ENCODE data around the gene TCF21.
"Not testable (repeated sequence)": the region's sequence is repeated elsewhere in the genome, so short reads cannot be mapped to it uniquely, and the experiment has no call there.

Gene TCF21

DNA sequence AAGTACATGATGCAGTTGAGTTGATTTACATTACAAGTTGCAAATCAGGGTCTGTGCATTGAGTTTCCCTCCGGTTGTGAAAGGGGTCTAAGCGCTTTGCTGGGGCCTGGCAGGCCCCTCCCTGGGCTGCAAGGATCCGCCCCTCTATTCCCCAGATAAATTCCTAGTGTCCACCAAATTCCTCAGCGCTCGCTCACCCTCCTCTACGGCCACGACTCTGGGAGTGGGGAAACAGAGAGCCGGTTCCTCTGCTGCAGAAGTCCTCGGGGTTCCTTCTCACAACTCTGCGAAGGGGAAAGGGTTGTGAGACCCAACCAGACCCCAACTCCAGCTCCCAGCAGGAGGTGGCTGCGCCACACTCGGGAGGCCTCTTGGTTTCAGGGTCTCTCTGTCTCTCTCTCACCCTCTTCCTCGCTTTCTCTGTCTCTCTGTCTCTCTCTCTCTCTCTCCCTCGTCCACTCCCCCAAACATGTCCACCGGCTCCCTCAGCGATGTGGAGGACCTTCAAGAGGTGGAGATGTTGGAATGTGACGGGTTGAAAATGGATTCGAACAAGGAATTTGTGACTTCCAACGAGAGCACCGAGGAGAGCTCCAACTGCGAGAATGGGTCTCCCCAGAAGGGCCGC is at the start of gene TCF21:
Gene TCF21, plus strand, starts transcription at position 185 of the 628 bp plus-strand sequence. Its CDS starts 285 bp downstream, at position 470.
- DNase-seq: no peak

DNA sequence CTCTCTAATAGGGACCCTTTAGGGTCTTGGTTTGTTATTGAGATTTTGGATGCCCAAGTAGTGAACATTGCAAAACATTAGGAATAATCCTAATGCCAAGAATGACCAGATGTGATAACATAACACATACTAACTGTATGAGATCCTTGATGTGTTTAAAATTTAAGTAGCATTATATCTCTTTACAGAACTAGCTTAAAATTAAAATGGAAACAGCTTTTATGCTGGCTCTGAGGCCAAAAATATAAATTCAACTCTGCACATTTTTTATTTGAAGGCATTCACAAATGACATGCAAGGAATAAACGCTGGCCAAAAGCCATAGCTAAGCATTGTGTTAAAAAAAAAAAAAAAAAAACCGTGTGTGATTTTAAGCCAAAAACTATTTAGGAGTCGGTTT is 47.7 kb upstream of the TCF21 start:
- no peak for DNase-seq

DNA sequence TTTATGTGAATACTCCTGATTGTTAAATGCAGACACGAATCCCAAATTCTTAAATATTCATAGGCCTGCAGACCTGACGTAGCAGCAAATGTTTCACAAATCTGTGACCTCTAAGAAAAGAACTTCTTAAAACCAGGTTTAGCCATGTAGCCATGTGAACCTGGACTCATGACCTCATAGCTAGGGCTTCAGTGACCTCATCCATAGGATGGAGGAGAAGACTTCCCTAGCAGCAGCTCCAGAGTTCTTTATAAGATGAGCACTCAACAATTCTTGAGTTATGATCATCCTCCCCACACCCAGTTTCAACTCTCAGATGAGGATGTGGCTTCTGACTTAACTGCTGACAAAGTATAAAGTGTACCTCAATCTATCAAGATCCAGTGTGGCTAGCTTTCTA is 45.8 kb upstream of the TCF21 start:
- no peak for DNase-seq

DNA sequence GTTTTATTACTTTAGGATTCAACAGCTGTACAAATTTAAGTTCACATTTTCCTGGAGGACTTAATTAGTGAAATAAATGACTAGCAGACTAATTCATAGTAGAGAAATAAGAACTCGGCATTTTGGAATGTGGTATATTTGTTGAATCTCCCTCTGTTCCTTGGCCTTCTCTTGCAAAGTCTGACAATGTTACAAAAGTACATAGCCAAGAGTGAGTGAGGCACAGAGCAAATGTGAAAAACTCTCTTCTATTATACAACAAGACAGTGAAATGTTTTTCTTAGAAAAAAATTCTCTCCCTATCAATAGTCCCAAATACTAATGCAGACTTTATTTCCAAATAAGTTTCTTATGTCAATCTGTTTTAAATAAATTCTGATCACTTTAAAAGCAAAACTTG is 44.2 kb upstream of the TCF21 start:
- DNase-seq: no peak

DNA sequence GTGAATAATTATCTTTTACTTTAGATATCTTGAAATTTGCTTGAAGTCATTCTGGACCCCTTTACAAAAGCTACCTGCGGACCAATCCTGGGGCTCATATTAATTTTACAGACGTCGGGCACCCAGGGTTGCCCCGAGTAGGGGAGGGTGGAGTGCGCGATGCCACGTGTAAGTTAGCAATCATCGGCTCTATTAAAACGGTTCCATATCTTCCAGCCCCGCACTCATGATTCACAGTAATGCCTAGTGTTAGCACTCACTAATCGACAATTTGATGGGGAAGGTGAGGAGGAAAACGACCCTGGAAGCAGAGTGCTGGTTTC is 34.9 kb upstream of the TCF21 start:
- DNase-seq: no peak

DNA sequence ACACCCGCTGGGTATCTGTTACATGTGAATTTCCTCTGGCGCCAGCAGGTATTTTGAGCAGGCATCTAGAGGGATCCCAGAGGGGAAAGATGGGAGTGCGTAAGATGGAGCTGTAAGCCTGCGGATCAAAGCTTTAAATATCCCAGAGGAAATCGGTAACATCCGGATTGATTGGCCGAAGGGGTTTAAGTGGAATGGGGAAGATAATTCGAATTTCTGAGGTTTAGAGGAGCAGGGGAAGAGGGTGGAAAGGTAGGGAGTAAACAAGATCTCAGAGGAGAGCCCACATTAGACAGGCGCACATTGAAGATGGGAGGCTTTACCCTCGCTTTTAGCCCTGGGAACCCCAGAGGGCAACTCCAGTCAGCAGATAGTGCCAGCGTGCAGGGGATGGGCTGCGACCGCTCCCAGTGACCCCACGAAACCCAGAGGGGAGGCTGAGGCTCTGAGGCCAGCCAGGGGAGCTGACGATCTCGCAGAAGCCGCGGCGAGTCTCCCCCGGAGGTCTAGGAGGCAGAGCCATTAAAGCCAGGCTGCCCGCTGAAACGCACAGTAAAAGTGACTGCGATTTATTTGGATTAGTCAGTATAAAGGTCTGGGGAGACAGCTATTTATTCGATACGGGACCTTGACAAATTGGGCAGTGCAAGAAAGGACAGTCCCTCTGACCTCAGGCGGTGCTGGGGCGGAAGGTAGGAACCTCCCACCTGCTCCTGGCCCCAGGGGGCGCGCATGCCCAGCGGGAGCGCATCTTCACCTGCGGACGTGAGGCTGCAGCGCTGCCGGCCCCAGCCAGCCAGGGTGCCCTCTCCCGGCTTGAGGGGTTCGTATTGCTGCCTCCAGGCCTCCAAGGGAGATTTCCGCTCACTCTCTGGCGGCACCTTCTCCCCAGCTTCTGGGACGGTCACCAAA is 34.3 kb upstream of the TCF21 start:
- DNase-seq: no peak

DNA sequence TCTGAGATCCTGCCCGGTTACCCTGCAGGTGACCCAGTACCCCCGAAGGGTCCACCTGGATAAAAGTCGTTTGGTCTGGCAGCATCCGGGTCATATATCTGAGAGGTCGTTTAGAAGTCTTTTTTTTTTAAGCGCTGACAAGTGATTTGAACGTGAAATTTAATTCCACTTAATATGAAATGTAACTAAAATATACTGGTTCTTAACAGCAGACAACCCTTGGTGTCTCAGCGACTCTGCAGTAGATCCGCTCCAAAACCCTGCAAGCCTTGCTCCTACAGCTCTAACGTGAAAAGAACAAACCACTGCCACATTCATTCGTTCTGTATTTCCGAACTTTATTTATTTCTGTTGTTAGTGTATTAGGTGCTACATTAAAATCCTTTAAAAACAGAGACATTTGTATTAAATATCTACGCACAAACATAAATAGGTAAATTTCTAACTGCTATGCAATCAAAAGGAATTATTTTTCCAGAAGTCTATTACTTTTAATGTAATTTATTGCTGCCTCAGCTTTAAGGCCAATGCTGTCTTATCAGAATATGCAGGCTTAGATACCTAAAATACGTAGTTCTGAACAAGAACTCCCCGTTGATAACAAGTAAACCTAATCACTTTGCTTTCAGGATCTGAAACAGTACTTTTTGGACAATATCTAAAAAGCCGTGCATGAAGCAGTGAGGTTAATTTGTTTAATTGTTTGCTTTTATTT is 33.5 kb upstream of the TCF21 start:
- no peak for DNase-seq

DNA sequence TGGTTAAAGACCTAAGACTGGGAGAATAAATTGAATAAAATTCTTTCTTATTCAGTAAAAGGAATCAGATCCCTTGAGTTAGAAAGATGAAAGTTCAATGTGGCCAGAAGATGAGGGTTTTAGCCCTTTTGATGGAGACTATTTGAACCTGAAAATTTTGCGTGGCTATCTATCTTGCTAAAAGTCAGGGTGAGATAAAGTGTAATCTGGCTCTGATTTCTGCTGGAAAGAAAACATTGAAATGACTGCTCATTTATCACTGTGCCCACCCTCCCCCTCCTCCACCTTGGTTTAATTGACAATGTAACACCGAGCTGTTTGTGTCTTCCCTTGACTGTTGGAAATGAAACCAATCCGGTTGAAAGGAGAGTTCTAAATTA is 32.9 kb upstream of the TCF21 start:
- DNase-seq: no peak

DNA sequence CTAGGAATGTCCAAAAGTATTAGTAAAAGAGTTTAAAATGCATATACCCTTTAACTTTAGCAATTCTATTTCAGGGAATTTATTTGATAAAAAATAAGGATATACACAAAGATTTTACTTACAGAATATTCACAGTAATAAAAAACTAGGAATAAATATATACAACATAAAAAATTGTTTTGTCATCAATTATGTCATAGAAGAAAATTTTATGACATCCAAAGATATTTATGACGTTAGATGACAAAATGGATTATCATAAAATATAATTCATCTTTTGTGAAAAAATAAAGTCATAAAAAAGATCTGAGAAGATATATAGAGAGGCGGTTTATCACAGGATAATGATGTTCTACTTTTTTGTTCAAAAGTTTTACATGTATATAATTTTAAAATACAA is 32.0 kb upstream of the TCF21 start:
- DNase-seq: no peak

DNA sequence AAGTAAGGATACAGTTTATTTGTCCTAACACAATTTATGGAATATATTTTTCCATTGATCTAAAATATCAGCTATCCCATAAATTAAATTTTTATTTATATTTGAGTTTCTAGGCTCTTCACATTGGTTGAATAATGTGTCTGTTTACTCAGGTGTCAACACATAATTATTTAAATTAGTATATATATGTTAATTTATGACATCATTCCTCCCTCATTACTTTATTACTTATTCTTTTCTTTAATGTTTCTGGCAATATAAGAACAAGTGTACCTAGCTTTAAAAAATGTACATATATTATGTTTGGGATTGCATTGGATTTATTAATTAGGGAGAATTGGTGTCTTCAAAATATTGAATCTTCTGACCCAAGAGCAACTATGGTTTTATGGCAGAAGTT is 31.2 kb upstream of the TCF21 start:
- DNase-seq: no peak

DNA sequence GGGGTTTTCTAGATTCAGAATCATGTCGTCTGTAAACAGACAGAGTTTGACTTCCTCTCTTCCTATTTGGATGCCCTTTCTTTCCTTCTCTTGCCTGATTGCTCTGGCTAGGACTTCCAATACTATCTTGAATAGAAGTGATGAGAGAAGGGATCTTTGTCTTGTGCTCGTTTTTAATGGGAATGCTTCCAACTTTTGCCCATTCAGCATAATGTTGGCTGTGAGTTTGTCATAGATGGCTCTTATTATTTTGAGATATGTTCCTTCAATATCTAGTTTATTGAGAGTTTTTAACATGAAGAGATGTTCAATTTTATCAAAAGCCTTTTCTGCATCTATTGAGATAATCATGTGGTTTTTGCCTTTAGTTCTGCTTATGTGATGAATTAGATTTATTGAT is 27.6 kb upstream of the TCF21 start:
- not testable (repeated sequence) for DNase-seq

DNA sequence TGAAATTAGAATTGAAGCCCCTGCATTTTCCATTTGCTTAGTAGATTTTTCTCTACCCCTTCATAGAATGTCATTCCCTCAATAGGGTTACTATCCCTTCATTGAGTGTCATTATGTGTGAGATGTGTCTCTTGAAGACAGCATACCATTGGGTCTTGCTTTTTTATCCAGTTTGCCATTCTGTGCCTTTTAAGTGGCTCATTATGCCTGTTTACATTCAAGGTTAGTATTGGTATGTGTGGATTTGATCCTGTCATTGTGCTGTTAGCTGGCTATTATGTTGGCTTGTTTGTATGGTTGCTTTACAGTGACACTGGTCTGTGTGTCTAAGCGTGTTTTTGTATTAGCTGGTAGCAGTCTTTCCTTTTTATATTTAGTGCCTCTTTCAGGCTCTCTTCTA is 25.7 kb upstream of the TCF21 start:
- no peak for DNase-seq

DNA sequence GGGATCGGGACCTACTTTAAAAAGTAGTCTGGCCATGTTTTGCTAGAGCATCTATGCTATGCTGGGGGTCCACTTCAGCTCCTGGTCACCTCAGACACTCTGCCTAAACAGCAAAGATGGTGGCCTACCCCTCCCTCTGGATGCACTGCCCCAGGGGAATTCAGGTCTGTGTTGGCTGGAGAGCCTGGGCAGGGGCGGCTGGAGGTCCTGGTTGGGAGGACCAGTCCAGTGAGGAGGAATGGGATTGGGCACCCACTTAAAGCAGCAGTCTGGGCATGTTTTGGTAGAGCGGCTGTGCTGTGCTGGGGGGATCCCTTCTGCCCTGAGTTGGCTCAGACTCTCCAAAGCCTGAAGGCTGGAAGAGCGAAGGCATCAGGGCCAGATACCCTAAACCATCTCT is 23.2 kb upstream of the TCF21 start:
- no peak for DNase-seq

DNA sequence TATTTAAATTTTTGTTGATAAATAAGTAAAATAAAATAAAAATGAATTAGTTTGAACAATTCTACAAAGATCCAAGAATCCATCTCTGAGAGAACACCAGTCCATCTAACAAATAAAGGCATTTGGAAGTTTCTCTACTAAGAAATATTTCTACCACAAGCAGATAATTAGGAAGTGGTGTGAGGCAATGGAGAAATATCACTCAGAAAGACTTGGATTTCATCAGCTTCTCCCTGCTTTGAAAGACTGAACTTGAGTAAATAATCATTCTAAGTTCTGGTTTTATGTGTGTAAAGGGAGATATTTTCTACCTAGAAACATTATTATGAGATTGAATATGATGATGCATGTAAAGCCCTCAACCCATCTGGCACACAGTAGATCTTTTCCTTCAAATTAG is 17.8 kb upstream of the TCF21 start:
- no peak for DNase-seq

DNA sequence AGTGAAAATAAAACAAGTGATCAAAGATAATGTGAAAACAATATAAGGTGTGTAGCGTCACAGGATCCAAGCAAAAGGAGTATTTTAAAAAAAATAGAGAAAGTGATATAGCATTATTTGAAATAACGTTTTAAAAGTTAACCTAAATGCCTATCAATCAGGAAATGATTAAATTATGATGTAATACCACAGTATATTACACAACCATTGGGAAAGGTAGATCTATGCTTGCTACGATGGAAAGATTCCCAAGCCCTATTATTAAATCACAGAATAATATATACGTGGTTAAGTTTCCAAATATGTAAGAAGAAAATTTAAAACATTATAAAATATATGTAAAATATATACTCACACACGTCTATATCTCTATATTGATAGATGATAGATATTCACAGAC is 15.4 kb upstream of the TCF21 start:
- no peak for DNase-seq

DNA sequence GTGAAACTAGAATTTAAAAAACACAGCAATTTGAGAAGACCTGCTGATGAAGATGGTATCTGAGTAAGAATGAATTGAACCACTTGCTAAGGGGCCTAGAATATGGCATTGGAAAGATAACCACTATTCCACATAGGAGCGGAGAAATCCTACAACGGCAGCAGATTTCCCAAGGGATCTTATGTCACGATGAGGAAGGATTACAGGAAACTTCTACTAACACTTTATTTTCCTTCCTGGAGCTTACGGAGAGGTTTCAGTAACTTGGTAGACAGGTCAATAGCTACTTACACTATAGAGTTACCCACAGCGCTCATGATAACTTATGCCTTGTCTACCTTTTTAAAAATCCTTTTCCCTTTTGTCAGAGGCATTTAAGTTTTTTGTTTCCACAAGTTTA is 11.8 kb upstream of the TCF21 start:
- DNase-seq: no peak

DNA sequence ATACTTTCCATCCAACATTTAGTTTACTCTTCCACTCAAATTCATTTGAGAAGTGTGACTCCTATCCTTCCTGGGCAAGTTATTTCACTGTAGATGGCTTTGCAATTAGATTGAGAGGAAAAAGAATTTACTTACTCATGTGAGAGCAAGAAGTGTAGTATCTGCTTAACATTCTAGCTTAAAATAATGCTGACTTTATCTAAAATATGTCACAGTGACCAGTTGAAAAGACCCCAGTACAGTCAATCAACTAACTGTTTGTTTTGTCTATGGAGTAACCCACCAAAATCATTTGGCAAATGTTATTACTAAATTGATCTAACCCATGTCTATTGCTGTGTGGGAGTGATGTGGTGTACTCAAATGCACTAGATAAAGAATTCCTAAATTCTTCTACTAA is 8.9 kb upstream of the TCF21 start:
- no peak for DNase-seq

DNA sequence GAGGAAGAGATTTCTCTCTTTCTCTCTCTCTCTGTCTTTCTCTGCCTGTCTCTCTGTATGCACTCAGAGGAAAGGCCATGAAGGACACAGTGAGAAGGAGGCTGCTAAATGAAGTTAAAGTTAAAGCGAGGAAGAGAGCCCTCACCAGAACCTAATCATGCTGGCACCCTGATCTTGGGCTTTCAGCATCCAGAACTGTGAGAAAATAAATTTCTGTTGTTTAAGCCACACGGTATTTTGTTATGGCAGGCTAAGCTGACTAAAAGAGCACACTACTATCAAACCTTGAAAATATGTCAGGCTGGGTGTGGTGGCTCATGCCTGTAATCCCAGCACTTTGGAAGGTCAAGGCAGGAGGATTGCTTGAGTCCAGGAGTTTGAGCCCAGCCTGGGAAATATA is 8.0 kb upstream of the TCF21 start:
- no peak for DNase-seq

DNA sequence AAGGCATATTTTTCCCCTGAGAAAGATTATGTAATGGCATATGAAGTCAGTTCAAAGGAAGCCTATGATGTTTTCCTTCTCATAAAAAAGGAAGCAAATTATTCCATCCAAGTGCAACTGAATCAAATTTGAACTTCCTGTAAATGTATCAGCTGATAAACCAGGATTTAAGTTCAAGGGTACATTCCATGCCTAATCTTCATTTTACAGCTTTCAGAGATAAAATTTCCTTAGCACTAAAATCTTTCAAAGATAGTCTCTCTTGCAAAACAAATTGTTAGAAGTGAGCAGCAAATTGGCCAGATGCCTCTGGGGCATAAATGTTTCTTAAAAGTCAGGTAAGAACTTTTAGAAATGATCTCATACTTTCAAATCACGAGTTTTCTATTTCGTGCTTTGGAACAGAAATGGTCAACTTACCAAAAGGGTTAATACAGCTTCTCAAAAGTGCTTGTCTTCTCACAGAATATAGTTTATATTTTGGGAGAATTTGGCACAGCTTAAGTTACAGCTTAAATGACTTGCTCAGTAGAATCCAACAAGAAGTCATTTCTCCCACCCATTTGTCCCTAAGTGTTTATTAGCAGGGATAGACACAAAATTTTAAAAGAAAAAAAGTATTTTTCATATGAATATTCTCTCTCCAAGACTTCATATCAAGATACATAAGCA is 2.7 kb upstream of the TCF21 start:
- DNase-seq: no peak

DNA sequence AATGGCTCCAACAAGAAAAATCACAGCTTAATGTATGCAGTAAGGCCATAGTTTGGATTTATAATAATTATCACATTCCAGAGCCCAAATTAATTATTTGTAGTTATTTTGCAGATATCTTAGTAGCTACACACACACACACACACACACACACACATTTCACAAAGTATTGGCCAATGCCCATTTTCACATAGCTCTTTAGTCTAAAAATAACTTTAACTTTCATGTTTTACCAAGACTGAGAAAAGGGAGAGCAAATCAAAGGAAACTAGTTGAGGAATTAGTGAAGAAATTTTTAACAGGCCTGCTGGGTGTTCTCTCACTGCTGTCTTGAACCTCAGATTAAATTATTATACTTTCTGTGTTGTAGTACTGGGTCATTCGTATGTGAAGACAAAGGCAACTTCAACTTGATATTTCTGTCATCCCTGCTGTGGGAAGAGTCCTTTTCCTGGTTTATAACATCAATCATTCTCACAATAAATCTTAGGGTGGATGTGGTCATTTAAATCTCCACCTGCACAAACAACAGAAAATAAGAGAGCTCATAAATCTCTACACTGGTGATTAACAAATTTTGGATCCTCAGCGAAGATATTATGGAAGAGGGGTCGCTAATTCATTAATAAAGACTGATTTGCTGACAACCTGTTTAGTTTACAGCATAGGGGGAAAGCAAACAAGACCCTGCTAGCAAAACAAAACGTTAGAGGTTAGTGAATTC is 1.6 kb upstream of the TCF21 start:
- no peak for DNase-seq

DNA sequence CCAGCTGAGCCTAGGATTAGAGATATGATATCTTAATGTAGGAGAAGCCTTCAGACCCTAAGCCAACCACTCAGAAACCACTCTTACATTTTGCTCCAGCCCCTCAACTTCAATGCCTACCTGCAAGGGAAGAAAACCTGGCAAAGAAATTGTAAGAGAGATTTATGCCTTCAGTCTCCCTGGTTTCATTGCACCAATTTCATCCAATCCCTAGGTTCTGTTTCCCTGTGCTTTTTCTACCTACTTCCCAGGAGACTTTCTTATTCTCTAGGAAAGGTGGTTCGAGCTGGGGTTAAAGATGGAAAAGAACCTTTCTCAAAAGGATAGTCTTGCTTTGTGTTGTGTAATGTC is 1.1 kb upstream of the TCF21 start:
- DNase-seq: no peak

DNA sequence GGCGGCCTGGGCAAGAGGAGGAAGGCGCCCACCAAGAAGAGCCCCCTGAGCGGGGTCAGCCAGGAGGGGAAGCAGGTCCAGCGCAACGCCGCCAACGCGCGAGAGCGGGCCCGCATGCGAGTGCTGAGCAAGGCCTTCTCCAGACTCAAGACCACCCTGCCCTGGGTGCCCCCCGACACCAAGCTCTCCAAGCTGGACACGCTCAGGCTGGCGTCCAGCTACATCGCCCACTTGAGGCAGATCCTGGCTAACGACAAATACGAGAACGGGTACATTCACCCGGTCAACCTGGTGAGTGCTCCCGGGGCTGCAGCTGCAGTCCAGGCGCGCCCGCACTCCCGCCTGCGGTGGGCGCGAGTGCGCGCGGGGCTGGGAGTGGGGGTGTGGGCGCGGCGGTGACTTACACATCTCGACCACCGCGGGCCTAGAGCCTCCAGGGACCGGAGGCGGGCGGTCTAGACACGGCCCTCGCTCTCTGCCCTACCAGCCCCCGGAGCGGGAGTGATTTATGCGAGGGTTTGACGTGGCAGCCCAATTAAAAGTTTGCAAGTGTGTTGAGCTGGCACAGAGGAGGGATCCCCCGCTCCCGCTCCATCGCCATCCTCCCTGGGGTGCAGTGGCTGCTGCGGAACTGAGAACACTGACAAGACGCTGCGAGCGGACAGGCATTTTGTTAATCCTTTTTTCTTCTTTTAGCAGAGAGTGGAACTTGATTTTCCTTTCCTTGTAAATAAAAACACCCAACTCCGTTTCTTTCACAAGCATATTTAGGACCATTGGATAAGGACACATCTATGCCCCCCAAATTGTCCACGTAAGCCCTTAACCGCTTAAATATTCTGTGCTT is 867 bp downstream of the TCF21 start:
- no peak for DNase-seq

All from activated CD4-positive, CD25-positive, alpha-beta regulatory T cell (primary cell).